H1 (cell line): ENCODE results near the gene VWA1. TPM values are rescaled to one million over a fixed set of nuclear protein-coding genes. Genes with fewer than 3 reads are reported as not detected.

Experiments used
- CTCF ChIA-PET: fragments of 300-600 bp; sonication (Branson Sonifier 250); formaldehyde crosslinking; loops from one replicate; lab custom pipeline; 2021; ENCODE audit not compliant: partially characterized antibody; lab: Charles Lee
- POLR2A ChIA-PET: fragments of 300-600 bp; sonication (Branson Sonifier 250); formaldehyde crosslinking; loops from one replicate; lab custom pipeline; 2021; ENCODE audit warnings: inconsistent platforms; ENCODE audit not compliant: partially characterized antibody; lab: Charles Lee
- DNase-seq, 2 experiments: peaks; one replicate each; pipeline versions ENCODE4 v3.0.0 to v3.0.0-alpha.2; 2010 to 2022; ENCODE audit warnings: low spot score in 2 of 2, low read depth in 1 of 2, mixed read lengths in 1 of 2
- FAIRE-seq: peaks from 2 replicates; lab custom pipeline; 2011; peaks lifted over from hg19 to GRCh38; lab: Jason Lieb, UNC
- H2AFZ ChIP-seq: 2 replicates; pipeline ENCODE4 v1.8.1; 2012; ENCODE audit warnings: low read length, inconsistent platforms
- H2AK5ac ChIP-seq: 2 replicates; pipeline ENCODE4 v1.6.1; 2013; ENCODE audit warnings: low read depth, low read length
- H2BK120ac ChIP-seq: replicated peaks from 2 replicates; pipeline ENCODE3; 2013; ENCODE audit warnings: low read depth, low read length, inconsistent platforms
- H2BK12ac ChIP-seq: 2 replicates; pipeline ENCODE4 v1.6.1; 2013; ENCODE audit warnings: low read depth, low read length
- H2BK15ac ChIP-seq: 2 replicates; pipeline ENCODE4 v1.6.1; 2013; ENCODE audit warnings: low read length
- H2BK20ac ChIP-seq: 2 replicates; pipeline ENCODE4 v1.6.1; 2013; ENCODE audit warnings: low read length
- H2BK5ac ChIP-seq: 2 replicates; pipeline ENCODE4 v1.6.1; 2013; ENCODE audit warnings: low read depth, low read length
- H3K14ac ChIP-seq: 2 replicates; pipeline ENCODE4 v1.6.1; 2013; ENCODE audit warnings: inconsistent platforms; ENCODE audit not compliant: insufficient read length
- H3K18ac ChIP-seq: 2 replicates; pipeline ENCODE4 v1.6.1; 2013; ENCODE audit warnings: low read length; ENCODE audit errors: extremely low read depth
- H3K23ac ChIP-seq: 2 replicates; pipeline ENCODE4 v1.6.1; 2013; ENCODE audit warnings: inconsistent platforms; ENCODE audit not compliant: insufficient read length
- H3K23me2 ChIP-seq: 2 replicates; pipeline ENCODE4 v1.6.1; 2013; ENCODE audit warnings: low read depth, low read length
- H3K27ac ChIP-seq: 2 replicates; pipeline ENCODE4 v1.6.1; 2011; ENCODE audit warnings: low read depth, low read length, inconsistent platforms
- H3K27me3 ChIP-seq, 4 experiments: replicated peaks in 1 of 4; 1 replicate in 1 of 4; 2 replicates in 3 of 4; pipeline versions ENCODE4 v1.6.1 to v1.8.1; 2011 to 2013; ENCODE audit warnings: low read length in 3 of 4, mild to moderate bottlenecking in 3 of 4, inconsistent platforms in 2 of 4, mixed read lengths in 2 of 4, moderate library complexity in 1 of 4; ENCODE audit not compliant: control insufficient read depth in 3 of 4, insufficient read depth in 3 of 4; ENCODE audit errors: extremely low read depth in 1 of 4
- H3K36me3 ChIP-seq, 4 experiments: 2 replicates each; pipeline versions ENCODE4 v1.6.1 to v1.8.1; 2011 to 2013; ENCODE audit warnings: mild to moderate bottlenecking in 4 of 4, low read length in 3 of 4, moderate library complexity in 2 of 4, control low read depth in 1 of 4, inconsistent platforms in 1 of 4; ENCODE audit not compliant: insufficient read depth in 4 of 4, control insufficient read depth in 2 of 4
- H3K4ac ChIP-seq: replicated peaks from 2 replicates; pipeline ENCODE3; 2013; ENCODE audit warnings: low read length, low read depth, mixed read lengths, inconsistent platforms; ENCODE audit not compliant: insufficient read length
- H3K4me1 ChIP-seq, 4 experiments: replicated peaks in 1 of 4; 1 replicate in 1 of 4; 2 replicates in 3 of 4; pipeline versions ENCODE4 v1.6.1 to v1.8.1; 2011 to 2013; ENCODE audit warnings: low read length in 3 of 4, inconsistent platforms in 2 of 4, mixed read lengths in 1 of 4; ENCODE audit not compliant: insufficient read depth in 4 of 4, control insufficient read depth in 3 of 4
- H3K4me2 ChIP-seq, 2 experiments: 2 replicates each; pipeline versions ENCODE4 v1.6.1 to v1.8.1; 2011 to 2013; ENCODE audit warnings: low read depth in 2 of 2, low read length in 2 of 2, control low read depth in 1 of 2, inconsistent platforms in 1 of 2, mild to moderate bottlenecking in 1 of 2; ENCODE audit not compliant: insufficient read depth in 1 of 2
- H3K4me3 ChIP-seq, 4 experiments: fragments of 200-600, 300-600 bp in 1 of 4; sonication (generic), shearing (Covaris generic), sonication (Bioruptor Twin) in 1 of 4; 2 replicates each; pipeline versions ENCODE4 v1.5.1 to v1.8.1; 2011 to 2016; ENCODE audit warnings: low read length in 4 of 4, low read depth in 3 of 4, control low read depth in 2 of 4, inconsistent platforms in 2 of 4, mild to moderate bottlenecking in 2 of 4, mixed read lengths in 1 of 4, moderate library complexity in 1 of 4; ENCODE audit not compliant: insufficient read depth in 2 of 4; ENCODE audit errors: extremely low read depth in 1 of 4
- H3K56ac ChIP-seq: replicated peaks from 2 replicates; pipeline ENCODE3; 2013; ENCODE audit warnings: low read depth, mild to moderate bottlenecking, mixed read lengths, low read length, inconsistent platforms; ENCODE audit not compliant: insufficient read length
- H3K79me1 ChIP-seq: 2 replicates; pipeline ENCODE4 v1.6.1; 2013; ENCODE audit warnings: low read depth, low read length, control low read depth
- H3K79me2 ChIP-seq, 2 experiments: 2 replicates each; pipeline versions ENCODE4 v1.6.1 to v1.8.1; 2012 to 2013; ENCODE audit warnings: low read length in 2 of 2, mild to moderate bottlenecking in 2 of 2, inconsistent platforms in 1 of 2; ENCODE audit not compliant: insufficient read depth in 2 of 2, control insufficient read depth in 1 of 2
- H3K9ac ChIP-seq, 4 experiments: replicated peaks in 1 of 4; 1 replicate in 1 of 4; 2 replicates in 3 of 4; pipeline versions ENCODE4 v1.6.1 to v1.8.1; 2011 to 2013; ENCODE audit warnings: low read depth in 3 of 4, low read length in 3 of 4, control low read depth in 2 of 4, mild to moderate bottlenecking in 2 of 4, moderate library complexity in 2 of 4, inconsistent platforms in 1 of 4; ENCODE audit errors: extremely low read depth in 1 of 4
- H3K9me3 ChIP-seq, 2 experiments: 2 replicates each; pipeline versions ENCODE4 v1.6.1 to v1.8.1; 2012 to 2013; ENCODE audit warnings: mild to moderate bottlenecking in 2 of 2, moderate library complexity in 2 of 2, control low read depth in 1 of 2, inconsistent platforms in 1 of 2, low read depth in 1 of 2, low read length in 1 of 2, mixed read lengths in 1 of 2; ENCODE audit not compliant: insufficient read depth in 2 of 2
- H4K20me1 ChIP-seq, 2 experiments: replicated peaks in 1 of 2; 2 replicates each; pipeline versions ENCODE3 to v1.8.1; 2011 to 2013; ENCODE audit warnings: inconsistent platforms in 2 of 2, low read length in 2 of 2, mild to moderate bottlenecking in 1 of 2; ENCODE audit not compliant: insufficient read depth in 2 of 2, control insufficient read depth in 1 of 2
- H4K5ac ChIP-seq: 2 replicates; pipeline ENCODE4 v1.6.1; 2013; ENCODE audit warnings: low read length, low read depth, mixed read lengths, inconsistent platforms; ENCODE audit not compliant: insufficient read length
- H4K8ac ChIP-seq: 2 replicates; pipeline ENCODE4 v1.8.0; 2013; ENCODE audit warnings: mild to moderate bottlenecking, moderate library complexity, low read length, inconsistent platforms; ENCODE audit not compliant: insufficient read depth; ENCODE audit errors: extremely low read depth
- H4K91ac ChIP-seq: replicated peaks from 2 replicates; pipeline ENCODE3; 2013; ENCODE audit warnings: low read length, mixed read lengths, inconsistent platforms; ENCODE audit not compliant: insufficient read length
- CBX8 ChIP-seq: fragments of 300-800, 300-1000 bp; sonication (generic); IDR thresholded peaks from 2 replicates; pipeline ENCODE4 v1.7.1; 2016; ENCODE audit warnings: low read depth, low read length, borderline replicate concordance
- MAFK ChIP-seq: IDR thresholded peaks from 2 replicates; pipeline ENCODE4 v1.6.1; 2012; ENCODE audit warnings: low read depth, mild to moderate bottlenecking, improper control_type of control experiment, low read length
- POLR2A ChIP-seq, 2 experiments: IDR thresholded peaks; 1 replicate in 1 of 2; 2 replicates in 1 of 2; pipeline ENCODE4 v1.6.1; 2011; ENCODE audit warnings: low read depth in 2 of 2, low read length in 2 of 2, mild to moderate bottlenecking in 2 of 2; ENCODE audit errors: control extremely low read depth in 1 of 2
- SIN3A ChIP-seq, 2 experiments: IDR thresholded peaks in 1 of 2; conservative IDR thresholded peaks in 1 of 2; 2 replicates each; pipeline ENCODE4 v1.6.1; 2011 to 2012; ENCODE audit warnings: low read length in 2 of 2, improper control_type of control experiment in 1 of 2, low read depth in 1 of 2, mild to moderate bottlenecking in 1 of 2
- SP2 ChIP-seq: IDR thresholded peaks from 2 replicates; pipeline ENCODE4 v1.6.1; 2012; ENCODE audit warnings: mild to moderate bottlenecking, low read length, inconsistent platforms
- SRF ChIP-seq: IDR thresholded peaks from 2 replicates; pipeline ENCODE4 v1.6.1; 2011; ENCODE audit warnings: mild to moderate bottlenecking, low read depth, low read length, moderate library complexity
- WGBS, 2 experiments: shearing (Covaris generic) in 1 of 2; methylation state at CpG; one replicate each; pipeline versions ENCODE4 v1.1.6 to v1.1.7; 2013 to 2015; ENCODE audit warnings: low lambda C conversion rate in 2 of 2, mixed read lengths in 2 of 2, inconsistent platforms in 1 of 2, low coverage in 1 of 2, missing lambda C conversion rate in 1 of 2; ENCODE audit not compliant: insufficient replicate concordance in 2 of 2, insufficient coverage in 1 of 2, insufficient read length in 1 of 2; ENCODE audit errors: extremely low coverage in 1 of 2, missing lambda C conversion rate in 1 of 2; 5-methylcytosine and 5-hydroxymethylcytosine counted together
- polyA plus RNA-seq, 7 experiments: library from polyadenylated mRNA; depleted of rRNA in 3 of 7; stranded (reverse) in 5 of 7; unstranded in 2 of 7; fragments of >200 nt in 5 of 7; fragments of 200-250 nt in 2 of 7; gene quantifications; 1 replicate in 5 of 7; 2 replicates in 1 of 7; 4 replicates in 1 of 7; pipeline versions ENCODE4 v1.2.1 to v1.2.3, GENCODE V29; 2011 to 2013; ENCODE audit warnings: missing spikeins in 2 of 7, mixed read lengths in 2 of 7
- total RNA-seq: library from RNA; stranded (reverse); fragmentation: NEBNext Ultra II Directional; extraction: Animal tissue kit (Norgen Biotek cat#: 25700); gene quantifications from 2 replicates; pipeline ENCODE4 v1.2.1, GENCODE V29; 2021

VWA1 gene
- total and polyA plus RNA-seq, 2 of the 8 experiments (the other 6 are each of a cell fraction or from before 2014, with no cell fraction given): 16.0 to 36.6 TPM

- Histone ChIP-seq H3K9me3 (no peaks in the 10 kb centered on the region), H3K14ac (no peak overlapping the region), H3K4me1 (peaks cover 0 to 8% (median under 1%) of the 10 kb centered on the region in 4 experiments; a peak in 2 of 7 replicates), H3K36me3 (no peaks in the 10 kb centered on the region), H3K9ac (peak overlapping the region; percentile 34 to 82 (median 72)), H4K5ac (peak overlapping the region; percentile 4), H4K20me1 (peaks cover 0 to 5% of the 10 kb centered on the region in 2 experiments), H4K8ac (no peak overlapping the region), H2BK12ac (no peak overlapping the region), H3K56ac (no peak overlapping the region), H3K23me2 (peaks cover 3% of the 10 kb centered on the region; the same call in 1 of the 2 replicates), H2BK20ac (no peak overlapping the region), H2AK5ac (no peak overlapping the region), H3K4me3 (peak overlapping the region; percentile 79 to 93 (median 88)), H3K23ac (no peak overlapping the region), H3K27ac (no peak overlapping the region; the same call in 1 of the 2 replicates), H4K91ac (no peak overlapping the region), H3K4ac (no peak overlapping the region), H2BK120ac (no peak overlapping the region), H3K79me2 (peaks cover 10 to 23% of the 10 kb centered on the region in 2 experiments), H2AFZ (no peak overlapping the region), H3K4me2 (peak overlapping the region; percentile 64 to 74), H2BK15ac (no peak overlapping the region), H3K27me3 (no peaks in the 10 kb centered on the region), H2BK5ac (0 out of 2 replicates have a peak overlapping the region, but pooled peaks have one; percentile 66), H3K79me1 (0 out of 2 replicates have a peak, but pooled peaks cover 3% of the 10 kb centered on the region), H3K18ac (no peak overlapping the region)
- POLR2A ChIA-PET: interaction anchor here (0.9 kb wide), 1 partner anchor 72 kb away, joined by 4 read pairs; the partner anchor contains the start of gene CCNL2
- CTCF ChIA-PET: interaction anchor here (0.7 to 1.5 kb wide), 3 partner anchors 30 to 181 kb away, joined by 3 to 4 read pairs (median 3); no protein-coding TSS in a partner anchor
- no peak for FAIRE-seq
- 20% methylated on average over 16 of the region's 16 CpGs; no CpG with 5 or more reads in 1 of the 2 experiments for WGBS, 2 experiments
- DNase-seq: peak in 1 of 2 experiments; percentile 51
- TF ChIP-seq SIN3A (conservative IDR thresholded peaks at IDR 0.05 in 1 of 2, IDR thresholded peaks at IDR 0.05 in 1 of 2; ENCODE audit: low read depth in 1 of 2, low read length in 2 of 2) (0 out of 4 replicates have a peak, but pooled peaks of 1 of the 2 experiments have one; percentile 34), SP2 (no peak), POLR2A (IDR thresholded peaks at IDR 0.05; ENCODE audit: control extremely low read depth in 1 of 2, low read depth in 2 of 2, low read length in 2 of 2) (peak in 1 of 2 experiments; percentile 5; a peak in 1 of 3 replicates), CBX8 (no peak), MAFK (no peak), SRF (no peak)
These were observed 35.3 kb downstream of the VWA1 start for GRCh38 chr1:1470626-1471388.
